ENCODE measurements around the gene AKAP6. TPM values are rescaled to one million over a fixed set of nuclear protein-coding genes. Genes with fewer than 3 reads are reported as not detected.

AKAP6 gene
- total and polyA plus RNA-seq, 2 of the 8 experiments (the other 6 are each of a cell fraction or from before 2014, with no cell fraction given) = 0.09 to 0.89 TPM

DNA sequence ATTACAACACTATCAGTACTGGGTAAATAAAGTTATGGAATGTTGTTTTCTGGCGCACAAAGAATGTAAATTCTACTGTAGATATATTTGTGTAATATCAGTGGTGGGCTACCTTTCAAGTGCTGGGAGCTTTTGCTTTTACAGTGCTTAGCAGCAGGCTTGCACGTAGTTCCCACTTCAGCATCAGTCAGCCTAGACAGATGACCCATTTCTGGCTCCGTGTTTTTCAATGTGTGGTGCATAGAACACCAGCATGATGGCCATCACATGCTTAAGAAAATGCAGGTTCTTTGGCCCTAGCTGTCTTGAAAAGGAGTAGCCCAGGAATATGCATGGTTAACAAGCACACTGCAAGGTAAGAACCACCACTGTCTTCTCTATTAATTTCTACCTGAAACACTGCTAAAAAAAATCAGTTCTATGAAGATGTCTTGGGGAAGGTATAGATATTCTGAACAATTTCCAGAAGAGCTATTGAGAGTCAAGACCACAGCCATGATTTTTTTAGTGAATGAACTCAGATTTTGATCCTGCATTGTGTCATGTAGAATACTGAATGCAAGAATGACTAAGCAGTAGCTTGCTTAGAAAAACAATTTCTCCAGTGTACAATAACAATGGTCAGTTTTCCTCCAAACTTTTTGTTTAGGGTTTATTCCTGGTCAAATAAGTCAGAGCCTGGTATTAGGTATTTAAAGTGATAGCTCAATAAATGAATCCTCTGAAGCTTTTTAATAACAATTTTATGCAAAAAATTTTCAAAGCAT lies 195.7 kb downstream of the AKAP6 start:
- Histone ChIP-seq H2BK120ac (replicated peaks; ENCODE audit: low read depth, low read length) (no peak overlapping the region), H3K4me3 (ENCODE audit: extremely low read depth in 1 of 4, insufficient read depth in 2 of 4, low read depth in 3 of 4, low read length in 4 of 4) (no peak overlapping the region), H3K4me1 (replicated peaks in 1 of 4; ENCODE audit: control insufficient read depth in 3 of 4, insufficient read depth in 4 of 4, low read length in 3 of 4) (no peaks in the 10 kb centered on the region), H3K23me2 (ENCODE audit: low read depth, low read length) (no peaks in the 10 kb centered on the region), H3K27ac (ENCODE audit: low read depth, low read length) (no peak overlapping the region), H3K14ac (ENCODE audit: insufficient read length) (no peak overlapping the region), H2AK5ac (ENCODE audit: low read depth, low read length) (no peak overlapping the region), H3K9me3 (ENCODE audit: insufficient read depth in 2 of 2, low read depth in 1 of 2, low read length in 1 of 2) (no peaks in the 10 kb centered on the region), H4K91ac (replicated peaks; ENCODE audit: insufficient read length, low read length) (no peak overlapping the region), H3K9ac (replicated peaks in 1 of 4; ENCODE audit: extremely low read depth in 1 of 4, low read depth in 3 of 4, low read length in 3 of 4) (no peak overlapping the region), H3K27me3 (replicated peaks in 1 of 4; ENCODE audit: control insufficient read depth in 3 of 4, extremely low read depth in 1 of 4, insufficient read depth in 3 of 4, low read length in 3 of 4) (no peaks in the 10 kb centered on the region), H3K18ac (ENCODE audit: extremely low read depth, low read length) (no peak overlapping the region), H2BK12ac (ENCODE audit: low read depth, low read length) (no peak overlapping the region), H4K5ac (ENCODE audit: insufficient read length, low read depth, low read length) (no peak overlapping the region), H3K36me3 (ENCODE audit: control insufficient read depth in 2 of 4, insufficient read depth in 4 of 4, low read length in 3 of 4) (no peaks in the 10 kb centered on the region), H4K20me1 (replicated peaks in 1 of 2; ENCODE audit: control insufficient read depth in 1 of 2, insufficient read depth in 2 of 2, low read length in 2 of 2) (no peaks in the 10 kb centered on the region), H2BK15ac (ENCODE audit: low read length) (no peak overlapping the region), H3K4me2 (ENCODE audit: insufficient read depth in 1 of 2, low read depth in 2 of 2, low read length in 2 of 2) (no peak overlapping the region), H3K23ac (ENCODE audit: insufficient read length) (no peak overlapping the region), H4K8ac (ENCODE audit: extremely low read depth, insufficient read depth, low read length) (no peak overlapping the region), H3K79me2 (ENCODE audit: control insufficient read depth in 1 of 2, insufficient read depth in 2 of 2, low read length in 2 of 2) (no peaks in the 10 kb centered on the region), H2BK5ac (ENCODE audit: low read depth, low read length) (no peak overlapping the region), H3K56ac (replicated peaks; ENCODE audit: insufficient read length, low read depth, low read length) (no peak overlapping the region), H3K79me1 (ENCODE audit: low read depth, low read length) (no peaks in the 10 kb centered on the region), H2BK20ac (ENCODE audit: low read length) (no peak overlapping the region), H2AFZ (ENCODE audit: low read length) (no peak overlapping the region), H3K4ac (replicated peaks; ENCODE audit: insufficient read length, low read depth, low read length) (no peak overlapping the region)
- no peak for FAIRE-seq
- CTCF ChIA-PET (ENCODE audit: partially characterized antibody) = interaction anchor here (0.9 kb wide), 1 partner anchor 11 kb away, joined by 5 read pairs; no protein-coding TSS in a partner anchor
- POLR2A ChIA-PET (ENCODE audit: partially characterized antibody) = no interaction called here
- WGBS, 2 experiments (ENCODE audit: extremely low coverage in 1 of 2, insufficient coverage in 1 of 2, insufficient read length in 1 of 2, insufficient replicate concordance in 2 of 2, low coverage in 1 of 2, low lambda C conversion rate in 2 of 2, missing lambda C conversion rate in 1 of 2) = 86% methylated on average over 3 of the region's 3 CpGs; no CpG with 5 or more reads in 1 of the 2 experiments
- DNase-seq (ENCODE audit: low read depth in 1 of 2, low spot score in 2 of 2) = no peak
- TF ChIP-seq GTF2F1 (IDR thresholded peaks at IDR 0.05; ENCODE audit: borderline replicate concordance, low read depth, low read length) (no peak), PHF8 (conservative IDR thresholded peaks at IDR 0.05; ENCODE audit: low read depth, low read length) (no peak), POLR2AphosphoS5 (IDR thresholded peaks at IDR 0.05; ENCODE audit: low read depth, low read length) (no peak), CBX8 (IDR thresholded peaks at IDR 0.05; ENCODE audit: borderline replicate concordance, low read depth, low read length) (no peak), POU5F1 (IDR thresholded peaks at IDR 0.05; ENCODE audit: low read depth, low read length) (no peak), CREB1 (IDR thresholded peaks at IDR 0.05) (no peak), SP1 (IDR thresholded peaks at IDR 0.05; ENCODE audit: low read depth, low read length) (no peak), BACH1 (IDR thresholded peaks at IDR 0.05; ENCODE audit: low read length) (no peak), TCF12 (IDR thresholded peaks at IDR 0.05; ENCODE audit: low read depth, low read length) (no peak), HDAC2 (IDR thresholded peaks at IDR 0.05; ENCODE audit: borderline replicate concordance in 1 of 2, low read depth in 2 of 2, low read length in 2 of 2) (no peak)
- TF ChIP-seq, protein P1, sequence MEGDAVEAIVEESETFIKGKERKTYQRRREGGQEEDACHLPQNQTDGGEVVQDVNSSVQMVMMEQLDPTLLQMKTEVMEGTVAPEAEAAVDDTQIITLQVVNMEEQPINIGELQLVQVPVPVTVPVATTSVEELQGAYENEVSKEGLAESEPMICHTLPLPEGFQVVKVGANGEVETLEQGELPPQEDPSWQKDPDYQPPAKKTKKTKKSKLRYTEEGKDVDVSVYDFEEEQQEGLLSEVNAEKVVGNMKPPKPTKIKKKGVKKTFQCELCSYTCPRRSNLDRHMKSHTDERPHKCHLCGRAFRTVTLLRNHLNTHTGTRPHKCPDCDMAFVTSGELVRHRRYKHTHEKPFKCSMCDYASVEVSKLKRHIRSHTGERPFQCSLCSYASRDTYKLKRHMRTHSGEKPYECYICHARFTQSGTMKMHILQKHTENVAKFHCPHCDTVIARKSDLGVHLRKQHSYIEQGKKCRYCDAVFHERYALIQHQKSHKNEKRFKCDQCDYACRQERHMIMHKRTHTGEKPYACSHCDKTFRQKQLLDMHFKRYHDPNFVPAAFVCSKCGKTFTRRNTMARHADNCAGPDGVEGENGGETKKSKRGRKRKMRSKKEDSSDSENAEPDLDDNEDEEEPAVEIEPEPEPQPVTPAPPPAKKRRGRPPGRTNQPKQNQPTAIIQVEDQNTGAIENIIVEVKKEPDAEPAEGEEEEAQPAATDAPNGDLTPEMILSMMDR (IDR thresholded peaks at IDR 0.05; ENCODE audit: control extremely low read depth in 1 of 3, insufficient read depth in 1 of 3, low read depth in 1 of 3, low read length in 3 of 3) = no peak
